Spleen (tissue), 11 donors: ENCODE results near the gene ONECUT3. TPM values are rescaled to one million over a fixed set of nuclear protein-coding genes. Genes with fewer than 3 reads are reported as not detected.

Source experiments
- DNase-seq: peaks from one replicate; pipeline ENCODE4 v3.0.0-alpha.2; 2020
- H3K27ac ChIP-seq, 8 donors: fragments of 200-600 bp; sonication (generic) in 7 of 8; 1 replicate in 4 of 8; 2 replicates in 4 of 8; pipeline versions ENCODE4 v1.5.0 to v1.8.0; 2016 to 2021; ENCODE audit warnings: inconsistent platforms in 4 of 8, mild to moderate bottlenecking in 4 of 8, moderate library complexity in 1 of 8
- H3K27me3 ChIP-seq, 7 donors: fragments of 200-600 bp; sonication (generic) in 6 of 7; replicated peaks in 1 of 7; 1 replicate in 4 of 7; 2 replicates in 3 of 7; pipeline versions ENCODE4 v1.5.0 to v1.8.0; 2016 to 2021; ENCODE audit warnings: inconsistent platforms in 3 of 7, mild to moderate bottlenecking in 1 of 7
- H3K36me3 ChIP-seq, 6 donors: fragments of 200-600 bp; sonication (generic) in 5 of 6; 1 replicate in 4 of 6; 2 replicates in 2 of 6; pipeline versions ENCODE4 v1.5.0 to v1.8.0; 2016 to 2021; ENCODE audit warnings: inconsistent platforms in 2 of 6
- H3K4me1 ChIP-seq, 6 donors: fragments of 200-600 bp; sonication (generic) in 5 of 6; 1 replicate in 3 of 6; 2 replicates in 3 of 6; pipeline versions ENCODE4 v1.5.0 to v1.8.0; 2016 to 2021; ENCODE audit warnings: inconsistent platforms in 3 of 6
- H3K4me3 ChIP-seq, 8 donors: fragments of 200-600 bp; sonication (generic) in 7 of 8; 1 replicate in 4 of 8; 2 replicates in 4 of 8; pipeline versions ENCODE4 v1.5.0 to v1.8.0; 2016 to 2021; ENCODE audit warnings: inconsistent platforms in 4 of 8, mild to moderate bottlenecking in 4 of 8, moderate library complexity in 2 of 8
- H3K9me3 ChIP-seq, 8 donors: fragments of 200-600 bp; sonication (generic) in 7 of 8; 1 replicate in 4 of 8; 2 replicates in 4 of 8; pipeline versions ENCODE4 v1.5.0 to v1.8.0; 2016 to 2021; ENCODE audit warnings: inconsistent platforms in 4 of 8
- POLR2A ChIP-seq, 3 donors: fragments of 450-650 bp; IDR thresholded peaks; one replicate each; pipeline ENCODE4 v1.5.1; 2017; ENCODE audit warnings: antibody characterized with exemption in 3 of 3, mild to moderate bottlenecking in 1 of 3
- POLR2AphosphoS5 ChIP-seq, 3 donors: sonication (generic); formaldehyde crosslinking; IDR thresholded peaks; one replicate each; pipeline ENCODE4 v1.5.1; 2017; ENCODE audit warnings: antibody characterized with exemption in 3 of 3
- WGBS, 5 donors: extraction: QIAGEN DNeasy Blood & Tissue Kit in 3 of 5; methylation state at CpG; one replicate each; pipeline versions ENCODE4 v1.1.5 to v1.1.7; 2013 to 2018; 5-methylcytosine and 5-hydroxymethylcytosine counted together
- intact Hi-C: fragments of 100-400 bp; cut with DNase I; formaldehyde crosslinking; loops from one replicate; pipeline ENCODE4 v1.15.0; 2023; ENCODE audit warnings: low total_unique reads
- polyA plus RNA-seq, 3 donors: library from polyadenylated mRNA; stranded (reverse); fragments of 200-250 nt; gene quantifications; one replicate each; pipeline ENCODE4 v1.2.1, GENCODE V29; 2013
- total RNA-seq, 7 donors: library from RNA; depleted of rRNA in 3 of 7; stranded (reverse); fragments of >200 nt in 3 of 7; fragmentation: NEBNext Ultra II Directional in 4 of 7; extraction: Animal tissue kit (Norgen Biotek cat#: 25700) in 4 of 7; gene quantifications; one replicate each; pipeline versions ENCODE4 v1.1.0 to v1.2.1, GENCODE V29; 2016 to 2021
- TF ChIP-seq, protein P1 (sequence below), 11 experiments: fragments of 200-600 bp in 7 of 11; fragments of 450-650 bp in 4 of 11; sonication (generic) in 4 of 11; IDR thresholded peaks in 8 of 11; conservative IDR thresholded peaks in 3 of 11; 1 replicate in 7 of 11; 2 replicates in 4 of 11; pipeline versions ENCODE4 v1.4.0 to v1.8.0; 2016 to 2021; ENCODE audit warnings: antibody characterized with exemption in 11 of 11, inconsistent platforms in 4 of 11, mild to moderate bottlenecking in 1 of 11
- donor health status: healthy with polysubstance abuse.
- donor health status: DM: no; HTN: no; CAD: no; lungs with moderate emphysema.
- donor health status: DM: no; HTN: no; CAD: no.
- donor health status: Bipolar disorder and iron deficiency.
- donor health status: healthy.
- donor health status: DM: no; HTN: no; CAD: no.
- donor health status: DM: yes; HTN: yes; CAD: no.

ONECUT3 gene
- total and polyA plus RNA-seq, 10 donors = not detected

DNA sequence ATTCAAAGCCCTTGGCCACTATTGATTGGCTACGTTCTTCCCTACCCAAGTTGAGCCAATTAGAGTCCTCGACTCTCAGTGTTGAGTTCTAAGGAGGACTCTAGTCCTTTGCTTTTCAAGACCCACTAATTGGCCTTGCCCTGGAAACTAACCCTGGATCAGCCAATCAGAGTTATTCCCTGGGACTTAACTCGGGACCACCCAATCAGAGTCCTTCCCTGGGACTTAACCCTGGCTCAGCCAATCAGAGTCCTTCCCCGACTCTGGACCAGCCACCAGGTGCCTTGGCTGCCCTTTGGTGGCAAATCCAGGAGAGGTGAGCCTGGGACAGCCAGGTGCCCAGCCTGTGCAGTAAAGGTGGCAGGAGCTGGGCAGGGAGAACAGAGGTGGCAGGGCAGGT lies 30.0 kb downstream of the ONECUT3 start:
- H3K4me1 ChIP-seq = peaks cover 0 to 4% (median under 1%) of the 10 kb centered on the region in 6 donors
- intact Hi-C loops = no loop called here
- WGBS, 5 donors = 80 to 92% (median 90%) methylated on average over 4 of the region's 4 CpGs
- peaks cover 0 to 23% (median 11%) of the 10 kb centered on the region in 8 donors for H3K9me3 ChIP-seq
- H3K36me3 ChIP-seq = peaks cover 0 to 5% (median 0%) of the 10 kb centered on the region in 6 donors
- no peak overlapping the region for H3K27ac ChIP-seq
- DNase-seq = no peak
- peaks cover 0 to 96% (median 26%) of the 10 kb centered on the region in 7 donors for H3K27me3 ChIP-seq
- TF ChIP-seq, protein P1, sequence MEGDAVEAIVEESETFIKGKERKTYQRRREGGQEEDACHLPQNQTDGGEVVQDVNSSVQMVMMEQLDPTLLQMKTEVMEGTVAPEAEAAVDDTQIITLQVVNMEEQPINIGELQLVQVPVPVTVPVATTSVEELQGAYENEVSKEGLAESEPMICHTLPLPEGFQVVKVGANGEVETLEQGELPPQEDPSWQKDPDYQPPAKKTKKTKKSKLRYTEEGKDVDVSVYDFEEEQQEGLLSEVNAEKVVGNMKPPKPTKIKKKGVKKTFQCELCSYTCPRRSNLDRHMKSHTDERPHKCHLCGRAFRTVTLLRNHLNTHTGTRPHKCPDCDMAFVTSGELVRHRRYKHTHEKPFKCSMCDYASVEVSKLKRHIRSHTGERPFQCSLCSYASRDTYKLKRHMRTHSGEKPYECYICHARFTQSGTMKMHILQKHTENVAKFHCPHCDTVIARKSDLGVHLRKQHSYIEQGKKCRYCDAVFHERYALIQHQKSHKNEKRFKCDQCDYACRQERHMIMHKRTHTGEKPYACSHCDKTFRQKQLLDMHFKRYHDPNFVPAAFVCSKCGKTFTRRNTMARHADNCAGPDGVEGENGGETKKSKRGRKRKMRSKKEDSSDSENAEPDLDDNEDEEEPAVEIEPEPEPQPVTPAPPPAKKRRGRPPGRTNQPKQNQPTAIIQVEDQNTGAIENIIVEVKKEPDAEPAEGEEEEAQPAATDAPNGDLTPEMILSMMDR (IDR thresholded peaks at IDR 0.05 in 8 of 11, conservative IDR thresholded peaks at IDR 0.05 in 3 of 11) = no peak
- no peak for TF ChIP-seq POLR2A (IDR thresholded peaks at IDR 0.05)
- no peak for TF ChIP-seq POLR2AphosphoS5 (IDR thresholded peaks at IDR 0.05)
- no peak overlapping the region for H3K4me3 ChIP-seq

DNA sequence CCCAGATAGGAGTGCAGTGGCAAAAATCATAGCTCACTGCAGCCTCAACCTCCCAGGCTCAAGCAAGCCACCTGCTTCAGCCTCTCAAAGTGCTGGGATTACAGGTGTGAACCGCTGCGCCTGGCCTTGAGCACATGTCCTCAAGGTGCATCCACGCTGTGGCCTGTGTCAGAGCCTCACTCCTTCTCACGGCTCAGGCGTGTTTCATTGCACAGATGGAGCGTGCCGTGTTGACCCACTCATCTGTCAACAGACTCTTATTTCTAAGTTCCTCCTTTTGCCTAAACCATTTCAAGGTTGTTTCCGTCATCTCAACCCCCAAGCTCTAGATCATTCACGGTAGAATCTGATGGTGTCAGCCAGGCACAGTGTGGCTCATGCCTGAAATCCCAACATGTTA lies 30.6 kb downstream of the ONECUT3 start:
- H3K36me3 ChIP-seq = peaks cover 0 to 5% (median 0%) of the 10 kb centered on the region in 6 donors
- H3K4me1 ChIP-seq = peaks cover 0 to 10% (median 3%) of the 10 kb centered on the region in 6 donors
- 38 to 53% (median 48%) methylated on average over 9 of the region's 9 CpGs for WGBS, 5 donors
- no peak for DNase-seq
- no peak overlapping the region for H3K27ac ChIP-seq
- intact Hi-C loops = no loop called here
- peaks cover 0 to 96% (median 28%) of the 10 kb centered on the region in 7 donors for H3K27me3 ChIP-seq
- peaks cover 0 to 23% (median 11%) of the 10 kb centered on the region in 8 donors for H3K9me3 ChIP-seq
- no peak overlapping the region for H3K4me3 ChIP-seq
- TF ChIP-seq POLR2A (IDR thresholded peaks at IDR 0.05) = no peak
- TF ChIP-seq, protein P1 (IDR thresholded peaks at IDR 0.05 in 8 of 11, conservative IDR thresholded peaks at IDR 0.05 in 3 of 11) = no peak
- TF ChIP-seq POLR2AphosphoS5 (IDR thresholded peaks at IDR 0.05) = no peak

DNA sequence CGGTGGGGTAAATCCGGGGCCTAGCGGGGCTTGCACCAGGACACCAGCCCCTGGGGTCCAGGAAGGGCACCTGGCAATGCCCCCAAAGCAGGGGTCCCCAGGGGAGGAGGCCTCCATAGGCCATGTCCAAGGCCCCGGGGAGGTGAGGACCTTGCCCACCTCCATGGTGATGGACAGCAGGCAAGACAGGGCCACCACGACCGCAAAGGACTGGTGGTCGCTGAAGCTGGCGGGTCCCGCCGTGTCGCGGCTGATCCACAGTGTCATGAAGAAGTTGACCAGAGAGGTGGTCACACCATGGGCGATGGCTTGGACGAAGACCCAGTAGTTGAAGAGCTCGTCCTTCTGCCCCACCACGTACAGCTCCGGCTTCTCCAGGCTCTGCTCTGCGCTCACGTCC lies 32.0 kb downstream of the ONECUT3 start:
- Histone ChIP-seq H3K36me3 (peaks cover 0 to 5% (median 0%) of the 10 kb centered on the region in 6 donors), H3K4me1 (peaks cover 0 to 20% (median 10%) of the 10 kb centered on the region in 6 donors), H3K27ac (no peak overlapping the region), H3K9me3 (peaks cover 0 to 23% (median 11%) of the 10 kb centered on the region in 8 donors), H3K4me3 (no peak overlapping the region), H3K27me3 (peaks cover 0 to 94% (median 27%) of the 10 kb centered on the region in 7 donors)
- DNase-seq = no peak
- intact Hi-C loops = no loop called here
- WGBS, 5 donors = 86 to 94% (median 94%) methylated on average over 8 to 19 of the region's 19 CpGs
- TF ChIP-seq, protein P1 (IDR thresholded peaks at IDR 0.05 in 8 of 11, conservative IDR thresholded peaks at IDR 0.05 in 3 of 11) = no peak
- TF ChIP-seq POLR2AphosphoS5 (IDR thresholded peaks at IDR 0.05) (no peak), POLR2A (IDR thresholded peaks at IDR 0.05) (no peak)

DNA sequence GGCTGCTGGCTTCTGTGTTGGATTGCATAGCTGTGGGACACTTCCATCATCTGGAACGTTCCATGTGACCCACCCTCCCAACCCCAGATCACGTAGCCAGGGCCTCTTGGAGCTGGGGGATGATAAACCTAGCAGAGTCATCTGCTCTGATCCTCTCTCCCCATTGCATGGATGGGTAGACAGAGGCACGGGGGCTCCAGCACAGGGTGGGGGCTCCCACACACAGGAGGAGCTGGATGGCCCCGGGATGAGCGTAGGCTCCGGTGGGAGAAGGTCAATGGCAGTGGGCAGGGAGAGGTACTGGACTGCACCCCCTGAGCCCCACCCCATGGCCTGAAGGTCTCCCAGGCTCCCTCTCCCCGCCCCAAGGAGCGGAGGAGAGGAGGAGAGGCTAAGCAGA lies 33.4 kb downstream of the ONECUT3 start:
- intact Hi-C loops = no loop called here
- DNase-seq = no peak
- Histone ChIP-seq H3K27ac (no peak overlapping the region), H3K9me3 (peaks cover 0 to 16% (median 7%) of the 10 kb centered on the region in 8 donors), H3K36me3 (peaks cover 0 to 5% (median 0%) of the 10 kb centered on the region in 6 donors), H3K27me3 (peaks cover 0 to 94% (median 23%) of the 10 kb centered on the region in 7 donors), H3K4me1 (peaks cover 0 to 20% (median 10%) of the 10 kb centered on the region in 6 donors), H3K4me3 (no peak overlapping the region)
- 85 to 92% (median 88%) methylated on average over 5 to 8 of the region's 8 CpGs for WGBS, 5 donors
- TF ChIP-seq POLR2A (IDR thresholded peaks at IDR 0.05) (no peak), POLR2AphosphoS5 (IDR thresholded peaks at IDR 0.05) (no peak)
- TF ChIP-seq, protein P1 (IDR thresholded peaks at IDR 0.05 in 8 of 11, conservative IDR thresholded peaks at IDR 0.05 in 3 of 11) = no peak
